Thyroid gland (tissue), 4 donors: ENCODE measurements around the gene STK38L.

Experiments used
- POLR2A ChIP-seq, 2 donors: fragments of 450-650 bp; IDR thresholded peaks; one replicate each; pipeline ENCODE4 v1.6.1; 2017; ENCODE audit warnings: antibody characterized with exemption in 2 of 2, mild to moderate bottlenecking in 2 of 2, moderate library complexity in 1 of 2
- TF ChIP-seq, protein P1 (sequence below), 6 experiments: fragments of 200-600 bp in 3 of 6; fragments of 450-650 bp in 3 of 6; sonication (generic) in 3 of 6; IDR thresholded peaks; one replicate each; pipeline ENCODE4 v1.5.1; 2016 to 2019; ENCODE audit warnings: antibody characterized with exemption in 6 of 6, mild to moderate bottlenecking in 2 of 6, inconsistent platforms in 1 of 6, moderate library complexity in 1 of 6

DNA sequence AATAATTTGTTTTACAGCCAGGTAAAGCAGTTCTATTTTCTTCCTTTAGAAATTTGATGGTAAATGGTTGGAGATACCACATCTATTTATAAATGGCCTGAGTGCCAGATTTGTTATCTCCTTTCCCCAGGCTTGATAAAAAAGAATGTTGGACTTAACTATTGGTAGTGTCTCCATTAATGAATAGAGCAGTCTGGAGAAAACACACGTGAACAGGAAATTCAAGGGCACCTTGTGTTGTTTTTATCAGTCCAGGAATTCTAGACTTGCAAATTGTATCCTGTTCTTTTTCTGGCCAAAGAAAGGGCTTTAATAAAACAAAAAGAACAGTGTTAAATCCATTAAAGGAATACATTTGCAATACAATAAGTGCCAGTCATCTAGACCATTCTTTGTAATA lies 47.8 kb downstream of the STK38L start:
- TF ChIP-seq, protein P1, sequence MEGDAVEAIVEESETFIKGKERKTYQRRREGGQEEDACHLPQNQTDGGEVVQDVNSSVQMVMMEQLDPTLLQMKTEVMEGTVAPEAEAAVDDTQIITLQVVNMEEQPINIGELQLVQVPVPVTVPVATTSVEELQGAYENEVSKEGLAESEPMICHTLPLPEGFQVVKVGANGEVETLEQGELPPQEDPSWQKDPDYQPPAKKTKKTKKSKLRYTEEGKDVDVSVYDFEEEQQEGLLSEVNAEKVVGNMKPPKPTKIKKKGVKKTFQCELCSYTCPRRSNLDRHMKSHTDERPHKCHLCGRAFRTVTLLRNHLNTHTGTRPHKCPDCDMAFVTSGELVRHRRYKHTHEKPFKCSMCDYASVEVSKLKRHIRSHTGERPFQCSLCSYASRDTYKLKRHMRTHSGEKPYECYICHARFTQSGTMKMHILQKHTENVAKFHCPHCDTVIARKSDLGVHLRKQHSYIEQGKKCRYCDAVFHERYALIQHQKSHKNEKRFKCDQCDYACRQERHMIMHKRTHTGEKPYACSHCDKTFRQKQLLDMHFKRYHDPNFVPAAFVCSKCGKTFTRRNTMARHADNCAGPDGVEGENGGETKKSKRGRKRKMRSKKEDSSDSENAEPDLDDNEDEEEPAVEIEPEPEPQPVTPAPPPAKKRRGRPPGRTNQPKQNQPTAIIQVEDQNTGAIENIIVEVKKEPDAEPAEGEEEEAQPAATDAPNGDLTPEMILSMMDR (IDR thresholded peaks at IDR 0.05) = no peak
- TF ChIP-seq POLR2A (IDR thresholded peaks at IDR 0.05) = no peak
